SH-SY5Y (cell line): ENCODE measurements around the gene CENPC.

Experiments used
- GATA2 ChIP-seq: IDR thresholded peaks from 2 replicates; pipeline ENCODE4 v1.6.1; 2011; ENCODE audit warnings: mild to moderate bottlenecking, low read depth, low read length
- GATA3 ChIP-seq: IDR thresholded peaks from 2 replicates; pipeline ENCODE4 v1.6.1; 2011; ENCODE audit warnings: low read depth, mild to moderate bottlenecking, low read length, moderate library complexity

- TF ChIP-seq GATA2: no peak
- no peak for TF ChIP-seq GATA3
These were observed 39.2 kb upstream of the CENPC start for GRCh38 chr4:67584496-67584895.
